ENCODE data around the gene SPIRE2.

GRCh38 chr16:89805136-89805905, 23.0 kb upstream of the SPIRE2 start:
- TF ChIP-seq FOXP4 (CRISPR knock-in tag; IDR thresholded peaks at IDR 0.05) (no peak), CTCF (CRISPR knock-in tag; IDR thresholded peaks at IDR 0.05) (no peak), AGO2 (optimal IDR thresholded peaks at IDR 0.05; ENCODE audit: low read depth, low read length) (no peak), ZFP36 (IDR thresholded peaks at IDR 0.05; ENCODE audit: borderline replicate concordance, low read depth, low read length, partially characterized antibody) (no peak), ZBTB39 (CRISPR knock-in tag; IDR thresholded peaks at IDR 0.05) (no peak), ZNF720 (CRISPR knock-in tag; IDR thresholded peaks at IDR 0.05) (no peak)

Data from HepG2 (cell line).